GM18520 (cell line): Measurements from ENCODE around the gene COX10.

Source experiments
- ATAC-seq: cut with Tn5 transposase; IDR thresholded peaks from one replicate; pipeline ENCODE4 v1.9.1; 2021; ENCODE audit not compliant: unreplicated experiment

The COX10 gene

GRCh38 chr17:14068542-14069250 is 608 bp upstream of the COX10 start:
- no peak for ATAC-seq

DNA sequence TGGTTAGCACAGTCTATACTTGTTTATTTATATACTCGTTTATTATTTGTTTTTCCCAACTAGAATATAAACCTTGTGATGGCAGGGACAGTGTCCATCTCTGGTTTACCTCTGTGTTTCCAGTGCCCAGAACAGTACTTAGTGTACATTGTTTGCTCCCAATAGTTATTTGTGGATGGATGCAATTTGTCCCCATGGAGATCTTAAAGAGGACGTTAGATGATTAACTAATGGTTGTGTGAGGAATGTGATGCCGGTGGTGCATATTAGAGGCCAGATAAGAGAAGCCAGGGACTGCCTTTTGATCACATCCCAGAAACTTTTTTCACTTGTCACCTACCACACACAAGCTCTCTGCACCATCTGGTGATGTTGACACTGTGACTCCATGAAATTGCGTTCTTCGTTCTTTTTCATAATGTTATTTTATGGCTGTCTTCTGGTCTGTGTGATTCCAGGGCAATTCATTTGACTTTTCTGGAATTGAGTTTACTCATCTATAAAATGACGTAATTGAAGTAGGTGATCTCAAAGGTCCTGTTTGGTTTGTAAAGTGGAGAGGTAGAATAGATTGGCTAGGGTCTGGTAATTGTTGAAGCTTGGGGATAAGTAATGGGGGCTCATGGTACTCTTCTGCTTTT is 1.2 kb downstream of the COX10 start:
- ATAC-seq = no peak

GRCh38 chr17:14072881-14073280 is 3.6 kb downstream of the COX10 start:
- no peak for ATAC-seq

DNA sequence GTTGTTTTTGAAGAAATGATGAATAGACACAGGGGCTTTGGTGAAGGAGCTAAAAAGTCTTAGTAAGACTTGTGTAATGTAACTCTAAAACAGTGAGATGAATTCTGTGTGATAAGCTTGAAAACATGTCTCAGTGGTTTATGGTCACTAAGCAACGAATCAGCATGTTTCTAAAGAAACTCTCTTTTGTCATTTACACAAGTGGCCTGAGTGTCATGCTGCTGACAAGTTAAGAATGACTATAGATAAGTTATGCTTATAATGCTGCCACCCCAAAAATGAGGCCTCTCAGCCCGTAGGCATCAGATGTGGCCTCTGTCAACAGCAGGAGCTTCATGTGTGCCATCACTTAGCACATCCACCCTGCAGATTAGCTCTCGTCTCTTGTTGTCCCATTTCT is 8.7 kb downstream of the COX10 start:
- no peak for ATAC-seq

- ATAC-seq = no peak
Measured at GRCh38 chr17:14080847-14081251, 11.5 kb downstream of the COX10 start.

DNA sequence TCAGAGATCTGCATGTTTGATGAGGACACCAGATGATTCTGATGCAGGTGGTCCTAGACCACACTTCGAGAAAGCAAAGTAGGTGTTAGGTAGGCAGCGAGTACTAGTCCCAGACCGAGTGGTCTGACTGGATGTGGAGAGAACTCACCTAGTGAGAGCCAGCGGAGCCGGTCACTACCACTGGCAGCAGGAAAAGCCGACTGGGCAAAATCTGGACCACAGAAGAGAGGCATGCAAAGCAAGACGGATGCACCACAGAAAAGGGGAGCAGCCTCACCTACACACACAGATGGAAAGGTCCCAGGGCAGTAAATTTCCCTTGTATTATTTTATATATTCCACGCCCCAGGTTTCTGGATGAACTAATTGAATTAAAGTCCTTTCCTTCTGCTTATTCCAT is 13.5 kb downstream of the COX10 start:
- ATAC-seq = no peak

DNA sequence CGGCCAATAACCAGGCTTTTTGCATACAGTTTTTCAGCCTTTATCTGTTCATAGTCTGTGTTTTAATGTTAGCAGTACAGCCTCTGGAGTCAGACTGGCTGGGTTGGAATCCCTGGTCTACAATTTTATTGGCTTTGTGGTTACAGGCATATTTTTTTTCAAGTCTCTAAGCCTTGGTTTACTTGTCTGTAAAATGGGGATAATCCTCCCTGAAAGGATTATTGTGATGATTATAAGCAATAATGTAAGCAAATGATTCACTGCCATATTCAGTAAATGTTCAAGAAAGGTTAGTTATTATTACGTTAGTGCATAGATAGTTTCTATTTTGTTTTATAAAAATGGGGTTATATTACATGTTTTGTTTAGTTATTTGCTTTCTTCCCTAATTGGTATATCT is 15.7 kb downstream of the COX10 start:
- no peak for ATAC-seq

DNA sequence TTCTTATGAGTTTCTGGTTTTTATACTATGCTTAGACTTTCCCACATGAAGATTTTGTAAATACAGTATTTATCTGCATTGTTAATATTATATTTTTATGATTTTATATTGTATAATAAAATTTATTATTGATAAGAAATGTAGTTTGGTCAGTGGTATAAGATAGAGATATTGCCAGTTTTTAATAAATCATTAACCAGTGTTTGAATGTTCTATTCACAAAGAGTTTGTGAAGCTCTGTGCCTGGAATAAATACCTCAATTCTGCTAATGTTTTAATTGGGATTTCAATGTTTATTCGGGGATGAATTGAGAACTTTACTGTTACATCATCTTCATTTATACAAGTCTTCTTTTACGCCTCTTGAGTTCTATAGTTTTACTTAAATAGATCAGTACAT is 16.9 kb downstream of the COX10 start:
- ATAC-seq = no peak

DNA sequence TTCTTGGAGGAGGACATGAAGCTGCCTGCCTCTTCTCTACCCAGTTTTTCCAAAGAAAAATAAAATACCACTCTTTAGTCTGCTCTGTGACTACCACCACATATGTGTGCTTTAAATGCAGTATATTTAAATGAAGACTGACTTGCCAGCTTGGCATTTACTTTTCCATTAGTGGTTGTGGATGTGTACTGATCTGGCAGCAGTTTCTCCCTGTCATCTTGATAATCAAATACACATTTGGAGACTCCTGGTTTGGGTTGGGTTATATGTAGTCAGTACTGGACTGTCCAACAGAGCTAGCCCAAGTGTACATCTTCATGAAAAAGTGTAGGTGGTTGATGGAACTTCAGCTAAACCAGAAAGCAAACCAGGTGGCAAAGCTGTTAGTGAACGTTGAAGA is 19.9 kb downstream of the COX10 start:
- no peak for ATAC-seq

DNA sequence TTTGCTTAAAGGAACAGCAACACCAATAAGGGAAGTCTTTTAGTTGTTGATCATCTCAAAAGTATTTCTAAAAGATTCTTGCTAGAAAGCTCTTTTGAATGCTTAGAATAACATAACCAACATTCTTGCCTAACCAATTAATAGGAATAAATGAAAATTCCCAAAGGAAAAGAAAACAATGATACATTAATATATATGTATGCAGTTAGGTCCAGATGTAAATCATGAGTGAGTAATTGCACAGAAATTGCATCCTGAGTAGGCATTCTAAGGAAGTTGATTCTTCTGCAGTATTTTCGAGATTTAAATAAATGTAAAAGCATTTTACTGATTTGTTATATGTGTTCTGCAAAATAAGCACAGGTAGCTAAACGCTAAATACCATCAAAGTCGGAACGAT is 22.1 kb downstream of the COX10 start:
- no peak for ATAC-seq

GRCh38 chr17:14092808-14093207 is 23.5 kb downstream of the COX10 start:
- ATAC-seq = no peak

DNA sequence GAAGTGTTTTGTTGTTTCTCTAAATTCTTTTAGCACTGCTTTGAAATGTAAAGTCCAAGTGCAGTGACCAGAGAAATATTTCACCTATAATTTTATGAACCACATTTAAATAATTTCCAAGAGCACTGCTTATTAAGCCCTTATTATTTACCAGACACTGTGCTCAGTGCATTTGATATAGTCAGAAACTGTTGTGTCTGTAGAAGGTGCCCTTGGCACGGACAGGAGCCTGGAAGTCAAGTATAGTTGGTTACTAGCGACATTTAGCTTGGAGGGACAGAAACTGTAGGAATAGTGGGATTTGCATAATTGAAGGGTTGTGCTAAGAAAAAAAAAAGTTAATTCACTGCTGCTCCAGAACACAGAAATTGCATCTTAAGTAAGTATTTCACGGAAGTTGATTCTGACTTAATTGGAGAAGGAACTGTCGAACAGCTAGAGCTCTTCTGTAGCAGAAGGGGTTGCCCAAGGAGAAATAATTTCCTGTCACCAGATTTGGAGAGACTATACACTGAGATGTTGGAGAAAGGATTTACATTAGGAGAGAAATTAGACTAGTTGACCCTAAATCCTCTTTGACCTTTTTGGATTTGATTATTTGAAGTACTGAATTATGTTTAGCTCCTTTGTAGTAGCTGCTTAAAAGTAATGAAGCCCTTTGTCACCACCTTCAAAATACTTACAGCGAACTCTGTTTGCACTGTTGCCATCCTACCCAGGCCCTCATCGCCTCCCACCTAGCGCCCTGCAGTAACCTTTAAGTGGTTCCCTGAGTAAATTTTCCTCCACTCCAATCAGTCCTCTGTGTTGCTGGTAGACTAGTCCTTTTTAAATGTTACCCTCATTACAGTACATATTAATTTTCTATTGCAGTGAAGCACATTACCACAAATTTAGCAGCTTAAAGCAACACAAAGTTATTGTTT is 25.6 kb downstream of the COX10 start:
- no peak for ATAC-seq

GRCh38 chr17:14095631-14096030 is 26.3 kb downstream of the COX10 start:
- ATAC-seq = no peak

DNA sequence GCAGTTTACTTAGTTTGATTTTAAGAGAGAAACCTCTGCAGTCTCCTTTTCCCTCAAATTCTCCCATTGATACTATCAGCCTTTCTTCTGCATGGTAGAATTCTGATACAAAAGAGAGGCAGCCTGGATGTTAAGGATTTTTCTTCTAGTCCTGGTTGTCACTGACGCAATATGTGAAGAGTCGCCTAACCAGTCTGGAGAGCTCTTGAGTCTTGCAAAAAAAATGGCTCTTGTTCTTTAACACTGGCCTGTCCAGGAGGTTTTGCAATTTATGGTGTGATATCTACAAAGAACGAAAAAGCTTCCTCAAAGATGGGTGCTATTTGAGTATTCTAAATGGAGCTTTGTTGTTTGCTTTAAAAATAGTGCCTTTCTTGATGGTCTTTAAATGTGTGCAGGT is 28.9 kb downstream of the COX10 start:
- no peak for ATAC-seq

- no peak for ATAC-seq
Measured at GRCh38 chr17:14101976-14102375, 32.7 kb downstream of the COX10 start.

- ATAC-seq = no peak
Measured at GRCh38 chr17:14103836-14104235, 34.5 kb downstream of the COX10 start.

DNA sequence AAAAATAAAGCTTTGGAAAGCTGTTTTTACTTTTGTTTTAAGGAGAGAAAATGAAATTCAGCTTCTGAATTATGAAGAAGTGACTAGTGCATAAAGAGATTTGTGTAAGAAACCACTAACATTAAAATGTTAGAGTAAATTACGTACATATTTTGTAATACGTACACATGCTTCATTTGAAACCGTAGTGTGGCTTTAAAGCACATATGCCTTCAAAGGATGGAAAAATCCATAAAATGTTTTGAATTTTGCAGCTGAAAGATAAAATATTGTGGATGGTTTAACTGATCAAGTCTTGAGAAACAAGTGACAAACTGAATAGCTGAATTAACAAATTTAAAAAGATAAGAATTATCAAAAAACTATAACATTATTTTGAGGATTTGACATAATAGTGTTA is 35.4 kb downstream of the COX10 start:
- ATAC-seq = no peak

- ATAC-seq = no peak
Measured at GRCh38 chr17:14107889-14108288, 38.6 kb downstream of the COX10 start.

DNA sequence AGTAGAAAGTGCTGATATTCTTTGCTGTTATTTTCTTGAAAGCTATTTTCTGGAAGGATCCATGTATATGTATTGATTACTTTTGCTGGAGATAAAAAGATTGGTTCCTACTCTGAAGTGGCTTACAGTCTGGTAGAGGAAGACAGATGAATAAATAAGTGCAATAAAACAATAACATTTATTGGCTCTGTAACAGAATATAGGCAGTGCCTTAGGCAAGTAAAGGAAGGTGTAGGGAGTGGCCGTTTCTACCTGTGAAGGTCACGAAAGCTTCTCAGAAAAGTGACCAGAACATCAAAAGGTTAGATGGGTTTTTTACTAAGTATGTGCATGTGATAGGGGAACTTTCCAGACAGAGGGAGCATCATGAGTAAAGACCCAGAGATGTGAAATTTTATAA is 43.1 kb downstream of the COX10 start:
- ATAC-seq = no peak

- ATAC-seq = no peak
Measured at GRCh38 chr17:14113137-14113536, 43.8 kb downstream of the COX10 start.

DNA sequence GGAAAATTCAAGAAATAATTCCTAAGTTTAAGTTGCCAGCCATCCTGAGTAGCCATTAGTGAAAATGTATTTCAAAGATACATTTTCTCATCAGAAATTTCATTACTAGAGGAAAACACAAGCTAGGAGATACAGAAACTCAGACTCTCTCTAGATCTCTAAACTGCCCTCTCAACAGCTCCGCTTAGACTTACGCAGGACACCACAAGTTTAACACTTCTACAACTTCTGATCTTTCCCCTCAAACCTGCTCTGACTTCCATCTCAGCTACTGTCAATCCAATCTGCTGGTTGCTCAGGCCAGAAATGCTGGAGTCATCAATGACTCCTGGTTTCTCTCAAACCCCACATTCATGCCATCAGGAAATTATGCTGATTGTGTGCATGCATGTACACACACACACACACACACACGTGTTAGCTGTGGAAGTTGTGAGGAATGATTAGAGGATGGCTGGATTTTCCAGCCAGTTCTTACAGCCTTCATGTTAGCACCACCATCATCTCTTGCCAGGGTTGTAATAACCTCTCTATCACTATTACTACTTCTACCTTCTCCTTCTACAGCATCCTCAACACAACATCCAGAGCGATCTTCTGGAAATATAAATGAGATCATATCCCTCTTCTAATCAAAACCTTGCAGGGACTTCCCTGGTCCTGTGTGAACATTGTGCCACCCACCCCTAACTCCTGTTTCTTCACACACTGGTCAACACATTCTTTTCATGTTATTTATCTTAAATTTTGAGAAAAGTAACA is 47.1 kb downstream of the COX10 start:
- no peak for ATAC-seq
